MCF 10A (cell line): ENCODE results near the gene MAP3K2. TPM values are rescaled to one million over a fixed set of nuclear protein-coding genes. Genes with fewer than 3 reads are reported as not detected.

ENCODE experiments used
- BruUV-seq: library from RNA; stranded (reverse); fragments of 400-500 nt; replicated peaks from 2 replicates; lab custom pipeline; 2021; lab: Mats Ljungman, UMichigan
- CTCF ChIA-PET: fragments of 300-600 bp; sonication (Branson Sonifier 250); formaldehyde crosslinking; extraction: SDS; loops from one replicate; lab custom pipeline; 2021; ENCODE audit warnings: antibody characterized with exemption, inconsistent platforms; lab: Yijun Ruan, JAX
- POLR2A ChIA-PET: fragments of 300-600, 350-650 bp; sonication (Branson Sonifier 250); formaldehyde crosslinking; extraction: SDS; loops from one replicate; lab custom pipeline; 2020; ENCODE audit warnings: antibody characterized with exemption, inconsistent platforms; lab: Yijun Ruan, JAX
- DNase-seq: peaks from one replicate; pipeline ENCODE4 v3.0.0-alpha.2; 2018; ENCODE audit not compliant: unreplicated experiment
- H3K27ac Mint-ChIP-seq: one replicate; pipeline ENCODE4 v1.8.0; 2022; ENCODE audit warnings: mild to moderate bottlenecking, low read depth, mixed read lengths; ENCODE audit not compliant: unreplicated experiment
- H3K27me3 Mint-ChIP-seq: one replicate; pipeline ENCODE4 v1.8.0; 2022; ENCODE audit warnings: mixed read lengths; ENCODE audit not compliant: insufficient read depth, unreplicated experiment
- H3K36me3 Mint-ChIP-seq: one replicate; pipeline ENCODE4 v1.8.0; 2022; ENCODE audit warnings: mild to moderate bottlenecking, moderate library complexity, mixed read lengths; ENCODE audit not compliant: insufficient read depth, unreplicated experiment
- H3K4me1 Mint-ChIP-seq: one replicate; pipeline ENCODE4 v1.8.0; 2022; ENCODE audit warnings: mixed read lengths; ENCODE audit not compliant: insufficient read depth, unreplicated experiment
- H3K4me3 Mint-ChIP-seq: one replicate; pipeline ENCODE4 v1.8.0; 2022; ENCODE audit warnings: mild to moderate bottlenecking, moderate library complexity, mixed read lengths; ENCODE audit not compliant: unreplicated experiment
- H3K9me3 Mint-ChIP-seq: one replicate; pipeline ENCODE4 v1.8.0; 2022; ENCODE audit warnings: mixed read lengths; ENCODE audit not compliant: unreplicated experiment
- CTCF ChIP-seq: fragments of 200-600 bp; IDR thresholded peaks from one replicate; pipeline ENCODE4 v1.8.0; 2022; ENCODE audit warnings: antibody characterized with exemption, mild to moderate bottlenecking; ENCODE audit not compliant: unreplicated experiment
- intact Hi-C: fragments of 100-400 bp; cut with micrococcal nuclease; formaldehyde crosslinking; loops from 2 replicates; pipeline ENCODE4 v1.14.1; 2022
- total RNA-seq: library from RNA; stranded (reverse); gene quantifications from 2 replicates; pipeline ENCODE4 v1.2.3, GENCODE V29; 2022

MAP3K2 gene
- total RNA-seq, 1 experiment from 2014 or later = 62.9 TPM

- no peak for TF ChIP-seq CTCF
- BruUV-seq = no TSS peak
- intact Hi-C loops = loop anchor here (5.0 kb wide), 1 partner anchor 123 kb away; no protein-coding TSS in a partner anchor
- Mint-ChIP-seq H3K4me3 (no peak overlapping the region), H3K36me3 (peaks cover 78% of the 10 kb centered on the region), H3K27me3 (no peaks in the 10 kb centered on the region), H3K27ac (no peak overlapping the region), H3K4me1 (no peaks in the 10 kb centered on the region), H3K9me3 (peaks cover 8% of the 10 kb centered on the region)
- ChIA-PET CTCF (interaction anchor here (0.6 to 2.1 kb wide), 5 partner anchors 21 to 239 kb away, joined by 3 to 7 read pairs (median 4); no protein-coding TSS in a partner anchor), POLR2A (no interaction called here)
- DNase-seq = no peak
Measured at GRCh38 chr2:127320067-127320466, 67.7 kb downstream of the MAP3K2 start.

GRCh38 chr2:127314193-127314988 is 73.4 kb downstream of the MAP3K2 start:
- no peaks in the 10 kb centered on the region for H3K4me1 Mint-ChIP-seq
- no peaks in the 10 kb centered on the region for H3K27me3 Mint-ChIP-seq
- H3K9me3 Mint-ChIP-seq = no peaks in the 10 kb centered on the region
- ChIA-PET CTCF (interaction anchor here (1.8 kb wide), 1 partner anchor 10 kb away, joined by 11 read pairs; no protein-coding TSS in a partner anchor), POLR2A (interaction anchor here (1.4 kb wide), 1 partner anchor 13 kb away, joined by 3 read pairs; no protein-coding TSS in a partner anchor)
- intact Hi-C loops = no loop called here
- peaks cover 69% of the 10 kb centered on the region for H3K36me3 Mint-ChIP-seq
- no peak overlapping the region for H3K27ac Mint-ChIP-seq
- BruUV-seq = no TSS peak
- DNase-seq = no peak
- no peak for TF ChIP-seq CTCF
- H3K4me3 Mint-ChIP-seq = no peak overlapping the region

- CTCF ChIA-PET = interaction anchor here (0.6 to 1.8 kb wide), 3 partner anchors 11 to 498 kb away, joined by 3 to 11 read pairs (median 5); no protein-coding TSS in a partner anchor
- peaks cover 64% of the 10 kb centered on the region for H3K36me3 Mint-ChIP-seq
Measured at GRCh38 chr2:127313406-127313805, 74.4 kb downstream of the MAP3K2 start.

More at GRCh38 chr2:127313406-127313805, 74.4 kb downstream of the MAP3K2 start:
- BruUV-seq = no TSS peak
- no peaks in the 10 kb centered on the region for H3K27me3 Mint-ChIP-seq
- no peak for TF ChIP-seq CTCF
- H3K4me3 Mint-ChIP-seq = no peak overlapping the region
- intact Hi-C loops = no loop called here
- H3K27ac Mint-ChIP-seq = no peak overlapping the region
- DNase-seq = no peak
- no peaks in the 10 kb centered on the region for H3K9me3 Mint-ChIP-seq
- H3K4me1 Mint-ChIP-seq = no peaks in the 10 kb centered on the region
- POLR2A ChIA-PET = interaction anchor here (0.7 to 1.4 kb wide), 3 partner anchors 12 to 124 kb away, joined by 3 to 4 read pairs (median 4); no protein-coding TSS in a partner anchor
